Stimulated activated CD4-positive, alpha-beta T cell treated with anti-CD3 and anti-CD28 coated beads, Interleukin-1b, Interleukin-23, amount 100 ng/mL, for 4 hours (primary cell): Measurements from ENCODE around the gene SAP30BP.

ENCODE experiments used
- DNase-seq, 2 donors: peaks; one replicate each; pipeline ENCODE4 v3.0.0-alpha.2; 2020; ENCODE audit warnings: low read depth in 2 of 2

SAP30BP gene

DNA sequence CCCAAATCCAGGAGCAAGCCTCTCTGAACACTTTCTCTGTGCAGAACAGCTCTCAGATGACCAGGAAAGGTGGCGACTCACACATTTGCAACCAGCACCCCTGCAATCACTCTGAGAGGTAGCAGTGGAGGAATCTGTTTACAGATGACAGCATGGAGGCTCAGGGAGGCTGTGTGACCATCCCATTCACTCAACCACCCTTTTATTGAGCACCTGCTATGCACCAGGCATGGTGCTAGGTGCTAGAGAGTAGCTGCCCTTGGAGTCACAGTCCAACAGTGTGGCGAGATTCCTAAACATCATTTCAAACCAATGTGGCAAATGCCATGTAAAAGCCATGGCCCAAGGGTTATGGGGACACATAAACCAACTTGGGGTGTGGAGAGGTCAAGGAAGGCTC lies 52.6 kb downstream of the SAP30BP start:
- DNase-seq: no peak

DNA sequence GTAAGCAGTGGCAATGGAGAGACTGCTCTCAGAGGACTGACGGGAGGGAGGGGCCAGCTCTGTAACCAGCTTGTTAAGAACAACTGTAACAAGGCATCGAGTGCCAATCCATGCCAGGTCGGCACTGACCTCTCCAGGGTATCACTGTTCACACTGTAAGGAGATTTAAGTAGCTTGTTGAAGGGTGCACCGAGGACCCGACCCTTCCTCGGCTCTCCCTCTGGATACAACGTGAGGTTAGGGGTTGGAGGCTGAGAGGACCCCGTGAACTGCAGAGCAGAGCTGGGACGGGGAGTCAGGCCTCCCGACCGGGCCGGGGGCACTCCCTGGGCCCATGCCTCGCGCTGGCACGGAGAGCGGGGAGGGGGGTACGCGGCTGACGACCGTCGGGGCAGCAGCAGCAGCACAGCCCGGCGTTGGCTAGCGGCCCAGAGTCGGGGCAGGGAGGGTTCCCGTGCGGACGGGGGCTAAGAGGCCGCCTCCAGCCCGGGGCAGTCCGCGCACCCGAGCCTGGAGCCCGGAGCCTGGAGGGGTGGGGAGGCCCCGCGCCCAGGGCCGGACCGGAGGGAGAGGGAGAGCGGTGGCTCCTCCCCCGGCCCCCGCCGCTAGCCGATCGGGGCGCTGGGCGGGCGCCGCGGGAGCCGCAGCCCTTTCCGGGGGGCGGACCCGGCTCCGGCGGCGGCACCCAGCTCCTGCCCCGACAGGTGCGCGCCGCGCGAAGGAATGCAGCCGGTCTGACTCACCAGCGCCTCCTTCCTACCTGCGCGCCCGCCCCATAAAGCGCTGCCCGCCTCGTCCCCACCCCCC lies 53.7 kb downstream of the SAP30BP start, which contains the start of gene ITGB4:
TSS of gene ITGB4 (plus strand) at position 804 of the 807 bp plus-strand sequence. CDS start 3,245 bp downstream, outside the sequence.
- peak; percentile 48 for DNase-seq

DNA sequence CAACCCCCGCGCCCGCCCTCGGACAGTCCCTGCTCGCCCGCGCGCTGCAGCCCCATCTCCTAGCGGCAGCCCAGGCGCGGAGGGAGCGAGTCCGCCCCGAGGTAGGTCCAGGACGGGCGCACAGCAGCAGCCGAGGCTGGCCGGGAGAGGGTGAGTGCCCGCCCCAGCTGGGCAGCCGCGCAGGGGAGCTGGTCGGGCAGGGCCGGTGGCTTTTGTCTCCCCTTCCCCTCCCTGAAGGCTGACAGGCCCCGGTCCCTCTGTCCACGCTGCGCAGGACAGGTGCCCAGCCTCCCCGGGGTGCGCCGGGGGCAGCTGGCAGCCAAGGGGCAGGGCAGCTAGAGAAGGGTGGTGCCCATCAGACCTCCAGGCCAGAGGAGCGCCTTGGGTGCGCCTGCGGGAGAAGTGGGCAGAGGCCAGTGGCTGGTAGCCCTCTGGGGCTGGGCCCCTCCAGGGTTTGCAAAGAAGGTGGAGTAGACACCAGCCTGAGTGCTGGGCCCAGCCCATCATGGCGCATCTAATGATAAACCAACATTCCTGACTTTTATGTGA lies 54.4 kb downstream of the SAP30BP start:
- no peak for DNase-seq

DNA sequence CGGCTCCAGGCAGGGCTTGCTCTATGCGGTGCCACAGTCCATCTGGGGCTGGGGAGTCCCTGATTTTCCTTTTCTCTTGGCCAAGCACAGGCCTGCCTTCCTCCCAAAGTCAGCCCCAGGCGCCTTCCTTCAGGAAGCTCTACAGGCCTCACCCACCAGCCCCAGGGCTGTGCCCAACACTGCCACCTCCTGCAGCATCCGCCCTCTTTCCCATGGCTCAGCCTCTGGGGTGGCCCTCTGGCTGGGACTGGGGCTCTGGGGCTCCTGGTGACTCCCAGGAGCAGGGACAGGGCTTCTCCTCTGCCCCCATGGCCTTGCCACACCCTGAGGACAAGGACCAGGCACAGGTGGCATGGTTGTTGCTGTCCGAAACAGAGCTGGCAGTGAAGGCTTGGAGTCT lies 54.9 kb downstream of the SAP30BP start:
- no peak for DNase-seq

DNA sequence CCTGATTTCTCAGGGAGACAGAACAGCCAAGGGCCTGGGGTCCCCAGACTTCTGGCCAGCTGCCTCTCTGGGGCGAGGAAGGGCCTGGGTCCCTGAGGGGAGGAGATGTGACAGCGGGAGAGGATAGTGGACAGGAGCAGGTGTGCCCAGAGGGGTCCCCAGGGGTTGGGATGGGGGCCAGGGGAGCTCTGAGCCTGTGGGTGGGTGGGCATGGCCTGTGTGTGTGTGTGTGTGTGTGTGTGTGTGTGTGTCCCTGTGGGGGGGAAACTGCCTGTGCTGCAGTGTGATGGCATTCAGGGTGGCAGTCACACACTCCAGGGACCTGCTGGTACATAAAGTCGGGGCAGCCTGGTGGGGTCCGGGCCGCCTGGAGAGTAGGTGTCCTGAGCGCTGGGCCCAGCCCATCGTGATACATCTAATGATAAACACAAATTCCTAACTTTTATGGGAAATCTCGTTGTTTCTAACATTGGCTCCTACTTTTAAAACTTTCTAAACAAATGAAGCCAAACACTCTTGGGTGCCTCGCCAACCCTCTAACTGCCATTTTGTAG lies 55.5 kb downstream of the SAP30BP start:
- no peak for DNase-seq

DNA sequence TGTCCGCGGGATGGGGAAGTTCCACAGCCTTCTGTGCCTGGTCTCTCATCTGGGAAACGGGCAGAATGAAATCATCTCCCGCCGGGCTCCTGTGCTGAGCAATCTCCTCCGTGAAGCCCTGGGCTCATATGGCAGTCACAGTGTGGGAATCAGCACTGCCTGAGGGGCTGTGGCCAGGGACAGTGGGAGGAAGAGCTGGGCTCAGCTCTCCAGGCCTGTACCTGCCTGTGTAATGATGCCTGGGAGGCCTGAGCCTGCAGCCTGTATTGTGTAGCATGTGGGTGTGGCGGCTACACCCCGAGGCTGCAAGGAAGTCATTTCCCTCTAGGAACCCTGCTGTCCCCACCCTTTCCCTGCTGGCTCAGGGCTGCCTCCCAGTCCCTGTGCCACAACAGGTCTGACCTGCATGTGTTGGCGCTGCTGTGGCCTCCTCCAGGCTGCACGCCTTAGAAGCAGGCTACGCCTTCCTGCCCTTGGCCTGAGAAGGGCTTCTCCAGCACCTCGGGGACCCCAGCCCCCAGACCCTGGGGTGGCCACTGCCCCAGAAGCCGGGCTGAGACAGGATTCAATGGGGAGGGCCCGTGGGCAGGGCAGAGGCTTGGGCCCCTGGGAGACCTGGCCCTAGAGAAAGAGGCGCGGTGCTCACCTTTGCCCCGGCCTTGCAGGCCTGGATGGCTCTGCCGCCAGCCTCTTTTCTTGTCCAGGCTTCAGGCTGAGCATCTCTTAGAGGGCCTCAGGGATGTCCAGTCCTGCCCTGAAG lies 56.2 kb downstream of the SAP30BP start:
- DNase-seq: no peak

DNA sequence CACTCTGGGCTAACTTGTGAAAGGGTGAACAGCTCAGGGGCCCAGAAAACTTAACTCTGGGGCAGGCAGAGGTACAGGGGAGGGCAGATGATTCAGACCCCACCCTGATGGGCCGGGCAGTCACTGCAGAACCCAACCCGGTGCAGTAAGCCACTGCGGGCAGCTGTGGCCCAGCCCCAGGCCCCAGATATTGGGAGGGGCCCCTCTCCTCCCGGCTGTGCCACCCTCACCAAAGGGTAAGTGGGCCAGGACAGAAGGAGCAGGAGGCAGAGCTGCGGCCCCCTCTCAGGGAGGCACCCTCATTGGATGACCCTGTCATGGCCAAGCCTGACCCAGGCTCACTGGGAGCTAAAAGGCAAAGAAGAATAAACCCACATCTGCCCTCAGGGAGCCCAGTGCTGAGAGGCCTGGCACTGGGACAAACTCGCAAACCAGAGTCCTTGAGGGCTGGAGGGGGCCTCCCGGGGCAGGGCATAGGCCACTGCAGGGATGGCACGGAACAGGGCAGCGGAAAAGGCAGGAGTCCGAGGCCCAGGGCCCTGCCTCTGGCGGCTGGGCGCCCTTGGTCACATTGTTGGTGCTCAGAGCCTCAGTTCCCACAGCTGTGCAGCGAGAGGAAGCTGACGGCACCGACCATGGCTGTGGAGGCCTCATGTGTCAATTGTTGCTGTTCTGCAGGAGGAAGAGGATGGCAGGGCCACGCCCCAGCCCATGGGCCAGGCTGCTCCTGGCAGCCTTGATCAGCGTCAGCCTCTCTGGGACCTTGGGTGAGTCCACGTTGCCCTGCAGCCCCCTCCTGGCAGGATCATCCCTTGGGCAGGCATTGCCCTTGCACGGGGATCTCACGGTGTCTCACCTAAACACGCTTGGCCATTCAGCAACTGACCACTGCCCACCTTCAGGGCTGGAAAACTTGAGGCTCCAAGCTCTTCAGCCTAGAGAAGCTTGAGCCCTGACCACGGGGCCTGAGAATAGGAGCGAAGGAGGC lies 57.2 kb downstream of the SAP30BP start:
- DNase-seq: no peak

DNA sequence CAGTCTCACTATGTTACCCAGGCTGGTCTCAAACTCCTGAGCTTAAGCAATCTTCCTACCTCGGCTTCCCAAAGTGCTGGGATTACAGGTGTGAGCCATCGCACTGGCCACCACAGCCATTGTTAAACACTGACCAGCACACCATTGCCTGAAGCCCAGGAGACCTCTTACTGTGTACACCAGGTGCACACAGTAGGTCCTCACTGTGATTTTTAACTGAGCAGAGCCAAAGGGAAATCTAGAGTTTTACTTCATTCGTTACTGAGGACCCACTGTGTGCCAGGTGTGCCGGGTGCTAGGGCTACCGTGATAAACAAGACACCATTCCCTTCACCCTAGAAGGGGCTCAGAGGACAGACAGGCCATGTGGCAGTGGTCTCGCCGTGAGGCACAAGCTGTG lies 58.4 kb downstream of the SAP30BP start:
- no peak for DNase-seq

DNA sequence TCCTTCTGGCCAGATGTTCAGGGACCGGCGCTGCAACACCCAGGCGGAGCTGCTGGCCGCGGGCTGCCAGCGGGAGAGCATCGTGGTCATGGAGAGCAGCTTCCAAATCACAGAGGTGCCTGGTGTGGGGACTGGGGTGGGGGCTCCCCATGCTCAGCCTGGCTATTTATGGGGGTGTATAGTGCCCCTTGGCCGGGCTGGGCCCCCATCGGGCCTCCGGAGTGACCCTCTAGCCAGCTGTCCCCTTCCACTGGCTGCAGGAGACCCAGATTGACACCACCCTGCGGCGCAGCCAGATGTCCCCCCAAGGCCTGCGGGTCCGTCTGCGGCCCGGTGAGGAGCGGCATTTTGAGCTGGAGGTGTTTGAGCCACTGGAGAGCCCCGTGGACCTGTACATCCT lies 60.3 kb downstream of the SAP30BP start:
- no peak for DNase-seq

DNA sequence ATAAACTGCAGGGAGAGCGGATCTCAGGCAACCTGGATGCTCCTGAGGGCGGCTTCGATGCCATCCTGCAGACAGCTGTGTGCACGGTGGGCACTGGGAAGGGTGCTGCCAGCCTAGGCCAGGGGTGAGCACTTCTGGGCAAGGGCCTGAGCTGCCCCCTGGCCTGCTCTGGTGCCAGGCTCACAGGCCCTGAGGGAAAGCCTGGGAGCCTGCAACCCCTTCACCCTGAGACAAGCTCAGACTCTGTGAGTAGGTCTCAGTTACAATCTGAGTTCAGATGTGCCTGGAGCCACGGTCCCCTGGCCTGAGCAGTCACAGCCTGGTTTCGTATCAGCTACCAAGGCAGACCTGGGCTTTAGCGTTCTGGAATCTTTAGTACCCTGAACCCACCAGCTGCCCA lies 62.2 kb downstream of the SAP30BP start:
- no peak for DNase-seq

DNA sequence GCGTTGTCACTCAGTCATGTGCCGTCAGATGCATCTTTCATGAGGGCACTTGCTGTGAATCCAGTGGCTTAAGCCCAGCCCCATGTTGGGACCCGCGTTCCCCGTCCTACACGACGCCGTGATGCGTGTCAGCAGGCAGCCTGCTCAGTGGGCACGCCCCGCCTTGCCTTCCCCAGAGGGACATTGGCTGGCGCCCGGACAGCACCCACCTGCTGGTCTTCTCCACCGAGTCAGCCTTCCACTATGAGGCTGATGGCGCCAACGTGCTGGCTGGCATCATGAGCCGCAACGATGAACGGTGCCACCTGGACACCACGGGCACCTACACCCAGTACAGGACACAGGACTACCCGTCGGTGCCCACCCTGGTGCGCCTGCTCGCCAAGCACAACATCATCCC lies 62.9 kb downstream of the SAP30BP start:
- no peak for DNase-seq

DNA sequence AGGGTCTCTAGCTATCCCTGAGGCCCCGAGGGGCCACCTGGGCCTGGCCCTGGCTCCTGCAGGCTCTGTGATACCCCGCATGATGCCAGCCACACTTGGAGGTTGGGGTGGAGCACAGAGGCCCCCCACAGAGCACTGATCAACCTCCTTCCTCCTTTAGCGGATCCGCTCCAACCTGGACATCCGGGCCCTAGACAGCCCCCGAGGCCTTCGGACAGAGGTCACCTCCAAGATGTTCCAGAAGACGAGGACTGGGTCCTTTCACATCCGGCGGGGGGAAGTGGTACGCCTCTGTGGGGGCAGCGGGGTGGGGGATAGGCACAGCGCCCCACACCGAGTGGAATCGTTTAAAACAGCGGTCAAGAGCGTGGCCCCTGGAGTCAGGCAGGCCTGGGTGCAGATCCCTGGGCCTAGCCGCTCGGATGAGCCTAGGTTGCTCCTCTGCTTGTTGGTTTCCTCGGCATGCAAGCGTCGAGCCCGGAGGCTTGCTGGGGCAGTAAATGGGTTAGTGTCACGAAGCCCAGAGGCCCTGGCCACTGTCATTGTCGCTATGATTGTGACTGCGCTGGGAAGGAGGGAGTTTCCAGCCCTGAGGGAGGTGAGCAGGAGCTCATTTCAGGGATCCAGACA lies 64.1 kb downstream of the SAP30BP start:
- no peak for DNase-seq

DNA sequence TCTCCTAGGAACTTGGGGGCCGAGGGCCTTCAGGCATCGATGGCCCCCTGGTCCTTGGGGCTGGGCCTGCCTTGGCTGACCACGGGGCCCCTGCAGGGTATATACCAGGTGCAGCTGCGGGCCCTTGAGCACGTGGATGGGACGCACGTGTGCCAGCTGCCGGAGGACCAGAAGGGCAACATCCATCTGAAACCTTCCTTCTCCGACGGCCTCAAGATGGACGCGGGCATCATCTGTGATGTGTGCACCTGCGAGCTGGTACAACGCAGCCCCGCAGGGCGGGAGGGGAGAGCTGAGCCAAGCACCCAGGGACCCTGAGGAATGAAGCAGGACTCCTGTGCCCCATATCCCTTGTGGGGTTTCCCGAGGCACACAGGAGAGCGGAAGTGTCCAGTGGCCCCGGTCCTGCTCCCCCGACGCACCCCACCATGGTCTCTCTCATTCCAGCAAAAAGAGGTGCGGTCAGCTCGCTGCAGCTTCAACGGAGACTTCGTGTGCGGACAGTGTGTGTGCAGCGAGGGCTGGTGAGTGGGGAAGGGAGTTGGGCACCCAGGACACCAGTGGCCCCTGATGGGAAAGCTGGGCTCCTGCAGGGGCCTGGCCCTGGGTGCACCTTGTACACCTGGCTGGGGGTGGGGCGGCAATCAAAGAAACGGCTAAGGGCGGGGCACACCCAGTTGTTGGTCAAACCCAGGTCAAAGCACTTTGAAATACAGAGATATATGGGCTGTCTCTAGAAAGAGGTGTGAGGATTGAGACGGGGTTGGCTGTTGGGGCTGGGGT lies 64.8 kb downstream of the SAP30BP start:
- DNase-seq: no peak

DNA sequence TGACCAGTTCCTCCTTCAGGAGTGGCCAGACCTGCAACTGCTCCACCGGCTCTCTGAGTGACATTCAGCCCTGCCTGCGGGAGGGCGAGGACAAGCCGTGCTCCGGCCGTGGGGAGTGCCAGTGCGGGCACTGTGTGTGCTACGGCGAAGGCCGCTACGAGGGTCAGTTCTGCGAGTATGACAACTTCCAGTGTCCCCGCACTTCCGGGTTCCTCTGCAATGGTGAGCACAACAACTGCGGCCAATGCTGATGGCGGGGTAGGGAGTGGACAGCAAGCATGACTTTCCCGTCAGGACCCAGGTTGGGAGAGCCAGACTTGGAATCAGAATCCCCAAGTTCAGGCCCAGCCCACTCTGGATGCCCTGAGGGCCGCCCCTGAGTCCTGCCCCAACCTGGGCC lies 66.3 kb downstream of the SAP30BP start:
- DNase-seq: no peak

DNA sequence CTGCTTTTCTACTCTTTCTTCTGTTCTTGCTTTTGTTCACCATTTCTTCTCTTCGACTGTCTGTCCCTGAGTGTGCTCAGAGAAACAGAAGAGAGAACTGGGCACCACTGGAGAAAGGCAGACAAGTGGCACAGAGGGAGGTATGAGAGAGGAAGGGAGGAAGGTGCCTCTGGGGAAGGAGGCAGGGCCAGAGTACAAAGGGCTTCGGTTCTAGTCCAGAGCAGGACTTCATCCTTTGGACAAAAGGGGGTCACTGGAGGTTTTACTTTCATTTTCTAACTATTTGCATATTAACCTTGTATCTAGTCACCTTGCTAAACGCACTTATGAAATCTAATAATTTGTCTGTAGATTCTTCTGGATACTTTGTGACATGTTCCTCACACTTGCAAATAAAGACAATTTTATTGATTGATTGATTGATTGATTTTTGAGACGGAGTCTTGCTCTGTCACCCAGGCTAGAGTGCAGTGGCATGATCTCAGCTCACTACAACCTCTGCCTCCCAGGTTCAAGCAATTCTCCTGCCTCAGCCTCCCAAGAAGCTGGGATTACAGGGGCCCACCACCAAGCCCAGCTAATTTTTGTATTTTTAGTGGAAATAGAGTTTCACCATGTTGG lies 67.6 kb downstream of the SAP30BP start:
- DNase-seq: no peak

DNA sequence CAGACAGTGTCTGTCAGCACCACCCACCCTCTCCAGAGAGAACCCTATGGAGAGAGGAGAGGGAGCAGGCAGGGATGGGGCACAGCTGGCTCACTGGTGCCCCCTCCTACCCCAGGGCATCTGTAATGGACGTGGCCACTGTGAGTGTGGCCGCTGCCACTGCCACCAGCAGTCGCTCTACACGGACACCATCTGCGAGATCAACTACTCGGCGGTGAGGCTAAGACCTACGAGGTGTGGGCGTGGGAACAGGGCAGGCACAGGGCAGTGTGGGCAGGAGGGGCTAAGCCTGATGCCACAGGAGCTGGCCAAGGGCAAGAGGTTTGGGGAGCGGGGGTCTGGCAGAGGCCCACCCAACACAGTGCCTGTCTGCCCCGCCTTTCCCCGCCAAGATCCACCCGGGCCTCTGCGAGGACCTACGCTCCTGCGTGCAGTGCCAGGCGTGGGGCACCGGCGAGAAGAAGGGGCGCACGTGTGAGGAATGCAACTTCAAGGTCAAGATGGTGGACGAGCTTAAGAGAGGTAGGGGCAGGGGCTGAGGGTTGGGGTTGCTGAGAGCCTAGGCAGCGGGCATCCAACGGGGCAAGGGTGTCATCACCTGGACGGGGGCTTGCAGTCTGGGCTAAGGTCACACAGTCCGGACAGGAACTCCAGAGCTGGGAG lies 69.2 kb downstream of the SAP30BP start:
- DNase-seq: no peak

DNA sequence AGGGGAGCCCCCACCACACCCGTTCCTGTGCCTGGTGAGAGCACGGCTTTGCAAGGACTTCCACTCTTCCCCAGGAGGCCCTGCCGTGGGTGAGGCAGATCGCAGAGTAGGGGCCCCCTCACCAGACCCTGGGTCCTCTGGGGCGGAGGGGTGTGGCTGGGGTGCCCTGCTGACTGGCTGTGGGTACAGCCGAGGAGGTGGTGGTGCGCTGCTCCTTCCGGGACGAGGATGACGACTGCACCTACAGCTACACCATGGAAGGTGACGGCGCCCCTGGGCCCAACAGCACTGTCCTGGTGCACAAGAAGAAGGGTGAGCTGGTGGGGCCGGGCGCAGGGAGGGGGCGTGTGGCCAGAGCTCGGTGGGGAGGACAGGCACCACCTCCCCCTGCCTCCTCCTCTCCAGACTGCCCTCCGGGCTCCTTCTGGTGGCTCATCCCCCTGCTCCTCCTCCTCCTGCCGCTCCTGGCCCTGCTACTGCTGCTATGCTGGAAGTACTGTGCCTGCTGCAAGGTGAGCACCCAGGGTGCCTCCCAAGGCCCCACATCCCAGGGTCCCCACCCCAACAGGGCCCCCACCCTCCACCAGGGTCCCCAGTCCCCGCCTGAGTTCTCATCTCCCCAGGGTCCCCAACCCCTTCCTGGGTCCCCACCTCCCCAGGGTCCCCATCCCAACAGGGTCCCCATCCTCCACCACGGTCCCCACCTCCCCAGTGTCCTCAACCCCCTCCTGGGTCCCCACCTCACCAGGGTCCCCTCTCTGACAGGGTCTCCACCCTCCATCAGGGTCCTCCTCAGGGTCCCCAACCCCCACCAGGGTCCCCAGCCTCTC lies 70.2 kb downstream of the SAP30BP start:
- DNase-seq: no peak

DNA sequence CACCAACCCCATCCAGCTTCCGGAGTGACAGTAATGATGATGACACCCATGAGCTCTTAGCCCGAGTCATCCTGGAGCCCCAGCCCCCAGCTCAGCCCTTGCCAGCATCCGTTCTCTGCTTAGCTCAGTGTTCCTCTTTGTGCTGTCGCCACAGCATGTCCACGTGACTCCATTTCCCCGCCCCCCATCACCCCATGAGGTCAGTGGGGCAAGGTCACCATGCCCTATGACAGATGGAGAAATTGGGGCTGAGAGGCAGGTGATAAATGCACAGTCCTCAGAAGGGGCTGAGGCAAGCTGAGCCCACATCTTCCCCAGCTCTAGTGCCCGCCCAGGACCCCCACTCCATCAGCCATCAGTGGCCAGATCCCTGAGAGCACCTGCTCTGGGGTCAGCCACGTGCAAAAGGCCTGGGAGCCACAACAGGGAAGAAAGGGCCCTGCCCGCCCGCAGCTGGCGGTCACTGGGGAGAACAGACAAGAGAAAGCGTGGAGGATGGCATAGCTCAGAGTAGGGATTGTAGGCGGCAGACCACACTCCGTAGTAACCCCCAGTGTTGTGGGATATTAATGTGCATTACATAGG lies 71.2 kb downstream of the SAP30BP start:
- DNase-seq: no peak
